Activated CD8-positive, alpha-beta memory T cell treated with anti-CD3 and anti-CD28 coated beads for 24 hours (primary cell): ENCODE measurements around the gene TMEM235.
"Not testable (repeated sequence)": the region's sequence is repeated elsewhere in the genome, so short reads cannot be mapped to it uniquely, and the experiment has no call there.

Experiments
- DNase-seq: peaks from one replicate; pipeline ENCODE4 v3.0.0-alpha.2; 2020

The TMEM235 gene

DNA sequence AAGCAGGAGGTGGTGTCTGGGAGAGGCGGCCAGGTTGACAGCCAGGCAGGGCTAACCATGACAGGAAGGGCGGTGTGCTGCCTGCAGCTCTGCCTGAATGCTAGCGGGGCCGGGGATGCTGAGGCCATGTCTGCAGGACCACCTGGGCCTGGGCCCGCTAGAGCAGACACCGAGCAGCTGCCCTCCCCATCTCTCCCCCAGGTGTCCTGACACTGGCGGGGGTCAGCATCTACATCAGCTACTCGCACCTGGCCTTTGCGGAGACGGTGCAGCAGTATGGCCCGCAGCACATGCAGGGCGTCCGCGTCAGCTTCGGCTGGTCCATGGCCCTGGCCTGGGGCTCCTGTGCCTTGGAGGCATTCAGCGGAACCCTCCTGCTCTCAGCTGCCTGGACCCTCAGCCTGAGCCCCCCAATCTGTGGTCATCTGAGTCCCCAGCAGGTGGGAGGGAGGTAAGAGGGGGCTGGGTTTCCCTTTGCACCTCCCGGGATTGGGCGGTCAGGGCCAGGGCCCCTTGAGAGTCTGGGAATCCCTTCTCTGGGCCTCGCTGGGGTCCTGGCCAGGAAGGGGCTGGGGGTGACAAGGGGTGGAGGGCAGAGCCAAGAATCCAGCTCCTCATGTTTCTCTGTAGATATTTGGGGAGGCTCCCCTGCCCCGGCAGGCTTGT lies 7.5 kb downstream of the TMEM235 start:
- DNase-seq, result no peak

- no peak for DNase-seq
These were observed 8.1 kb downstream of the TMEM235 start for GRCh38 chr17:78239489-78239931.

- no peak for DNase-seq
These were observed 8.7 kb downstream of the TMEM235 start for GRCh38 chr17:78240012-78240655.

DNA sequence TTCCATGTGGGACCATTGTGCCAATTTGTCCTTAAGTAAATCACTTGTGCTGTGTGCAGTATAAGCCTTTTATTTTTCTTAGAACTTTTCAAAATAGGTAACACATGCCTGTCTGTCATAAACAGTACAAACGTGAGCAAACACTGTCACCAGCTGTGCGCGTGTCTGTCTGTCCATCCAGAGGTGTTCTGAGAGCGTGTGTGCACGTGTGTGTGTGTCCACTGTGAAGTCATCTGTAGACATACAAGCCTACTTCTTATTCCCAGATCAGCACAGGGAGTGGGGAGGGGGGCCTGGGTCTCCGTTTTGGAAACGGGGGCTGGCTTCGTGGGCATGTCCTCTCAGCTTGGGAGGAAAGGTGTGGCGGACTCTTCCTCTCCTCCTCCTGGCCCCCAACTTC lies 9.4 kb downstream of the TMEM235 start:
- no peak for DNase-seq

DNA sequence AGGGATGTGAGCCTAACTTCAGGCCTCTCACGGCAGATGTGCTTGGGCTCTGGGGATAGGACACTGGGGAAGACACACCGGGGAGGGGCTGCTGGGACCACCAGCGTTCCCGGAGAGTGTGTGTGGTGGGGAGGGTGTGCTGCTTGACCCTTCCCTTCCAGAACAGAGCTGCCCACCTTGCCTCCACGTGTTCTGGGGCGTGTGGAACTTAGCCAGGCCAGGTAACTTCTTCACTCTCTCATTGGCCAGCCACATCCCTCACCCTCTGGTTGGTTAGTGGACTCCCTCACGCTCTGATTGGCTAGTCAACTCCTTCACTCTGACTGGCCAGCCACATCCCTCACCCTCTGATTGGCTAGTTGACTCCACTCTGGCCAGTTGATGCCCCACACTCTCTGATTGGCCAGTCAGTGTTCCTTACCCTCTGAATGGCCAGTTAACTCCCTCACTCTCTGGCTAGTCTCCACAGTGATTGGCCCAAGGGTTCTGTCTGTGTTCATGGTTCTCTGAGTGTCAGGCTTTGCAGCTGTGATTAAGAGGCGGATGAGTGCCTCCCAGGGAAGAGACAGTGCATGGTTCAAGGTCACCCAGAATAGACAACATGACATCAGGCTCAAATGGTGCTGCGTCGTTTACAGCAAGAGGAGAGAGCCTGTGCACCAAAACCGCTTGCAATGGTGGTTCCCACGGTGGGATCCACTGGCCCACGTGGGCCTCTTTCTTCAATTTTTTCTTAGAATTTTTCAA lies 10.0 kb downstream of the TMEM235 start:
- DNase-seq, result no peak

GRCh38 chr17:78242024-78242742 lies 10.8 kb downstream of the TMEM235 start:
- DNase-seq, result no peak

- no peak for DNase-seq
These were observed 15.9 kb downstream of the TMEM235 start for GRCh38 chr17:78247304-78247703.

GRCh38 chr17:78248051-78248914 lies 16.9 kb downstream of the TMEM235 start:
- no peak for DNase-seq

GRCh38 chr17:78249074-78249817 lies 17.8 kb downstream of the TMEM235 start:
- DNase-seq, result no peak

- DNase-seq, result no peak
These were observed 18.7 kb downstream of the TMEM235 start for GRCh38 chr17:78249818-78250806.

DNA sequence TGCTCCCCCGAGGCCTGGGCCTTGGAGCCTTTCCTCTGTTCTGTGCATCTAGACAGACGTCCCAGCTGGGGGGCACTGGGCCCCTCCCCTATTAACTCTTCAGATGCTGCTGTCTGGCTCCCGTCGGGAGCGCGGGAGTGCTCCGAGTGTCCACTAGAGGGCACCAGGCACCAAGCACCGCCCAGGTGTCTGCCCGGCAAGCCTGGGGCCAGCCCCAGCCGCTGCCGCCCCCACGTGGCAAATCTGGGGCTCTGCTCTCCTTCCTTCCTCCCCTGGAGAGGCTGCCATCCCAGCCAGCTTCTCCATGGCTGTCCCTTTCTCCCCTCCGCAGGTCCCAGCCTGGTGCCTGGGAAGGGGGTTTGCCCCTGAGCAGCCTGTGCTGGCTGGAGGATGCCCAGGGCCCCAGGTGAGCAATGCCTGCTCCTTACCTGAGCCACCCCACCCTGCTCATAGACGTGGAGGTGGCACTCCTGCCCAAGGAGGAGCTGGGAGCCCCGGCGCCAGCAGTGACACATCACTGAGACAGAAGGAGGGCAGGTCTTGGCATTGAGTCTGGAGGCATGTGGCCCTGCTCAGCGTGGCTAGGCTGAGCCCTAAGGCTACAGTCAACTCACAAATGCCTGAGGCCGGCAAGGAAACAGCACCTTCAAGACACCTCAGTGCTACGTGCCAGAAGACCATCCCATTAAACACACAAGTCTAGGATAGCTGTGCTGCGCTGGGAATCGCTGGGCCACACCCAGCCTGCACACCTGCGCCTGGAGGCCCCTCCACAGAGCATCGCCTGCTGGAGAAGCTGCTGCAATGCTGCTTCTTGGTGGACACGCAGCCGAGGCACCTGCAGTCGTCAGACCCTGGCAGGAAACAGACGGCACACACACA lies 19.7 kb downstream of the TMEM235 start:
- peak; percentile 93 for DNase-seq

- no peak for DNase-seq
These were observed 20.3 kb downstream of the TMEM235 start for GRCh38 chr17:78251773-78252103.

DNA sequence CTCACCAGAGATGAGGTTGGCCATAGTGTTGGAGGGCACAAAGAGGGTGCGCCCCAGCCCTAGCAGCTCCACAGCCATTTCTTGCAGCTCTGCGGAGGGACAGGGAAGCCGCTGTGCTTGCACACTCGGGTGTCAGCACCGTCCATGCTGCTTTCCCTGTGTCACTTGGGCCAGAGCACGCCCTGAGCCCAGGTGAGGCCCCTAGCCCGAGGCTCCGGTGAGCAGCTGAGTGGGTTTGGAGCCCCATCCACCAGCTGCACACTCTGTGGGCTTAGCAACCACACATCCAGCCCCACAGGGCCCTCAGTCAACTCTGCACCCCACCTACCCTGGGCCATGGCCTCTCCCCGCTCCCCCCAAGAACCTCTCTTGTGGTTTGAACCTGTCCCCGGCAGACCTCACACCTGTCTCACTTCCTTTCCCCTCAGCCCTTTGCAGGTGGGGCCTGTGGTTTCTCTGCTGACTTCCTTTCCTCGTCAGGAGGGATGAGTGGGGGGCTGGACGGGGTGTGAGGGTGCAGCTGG lies 20.7 kb downstream of the TMEM235 start:
- peak; percentile 76 for DNase-seq

- no peak for DNase-seq
These were observed 21.5 kb downstream of the TMEM235 start for GRCh38 chr17:78252701-78253635.

GRCh38 chr17:78253636-78253945 lies 22.2 kb downstream of the TMEM235 start:
- DNase-seq, result not testable (repeated sequence)

DNA sequence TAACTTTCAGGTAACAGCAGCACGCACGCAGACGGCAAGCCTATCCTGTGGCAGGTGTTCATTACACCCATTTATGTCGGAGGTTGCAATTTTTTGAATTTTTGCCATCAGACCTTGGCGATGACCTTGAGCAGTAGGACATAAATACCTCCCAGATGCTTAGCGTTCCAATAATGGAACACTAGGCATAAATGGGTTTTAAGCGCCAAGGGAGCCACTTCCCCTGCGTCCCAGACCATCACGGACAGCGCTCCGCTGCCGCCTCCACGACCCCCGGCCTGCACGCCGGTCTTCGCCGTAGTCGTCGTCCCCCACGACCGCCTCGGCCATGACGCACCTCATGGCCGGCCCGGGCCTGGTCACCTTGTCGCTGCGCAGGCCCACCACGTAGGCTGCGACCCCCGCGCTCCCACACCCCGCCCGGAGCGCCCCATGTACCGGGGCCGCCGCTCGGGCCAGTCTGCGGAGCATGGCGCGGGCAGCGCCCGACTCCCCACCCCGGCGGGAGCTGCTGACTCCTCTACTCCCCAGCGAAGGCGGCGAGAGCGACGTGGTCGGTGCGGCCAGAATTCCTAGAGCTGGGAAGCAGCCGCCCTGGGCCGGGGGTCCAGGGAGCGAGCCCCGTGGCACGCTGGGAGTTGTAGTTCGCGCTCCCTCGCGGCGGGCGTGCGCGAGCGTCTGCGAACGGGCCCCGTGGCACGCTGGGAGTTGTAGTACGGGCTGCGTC lies 22.7 kb downstream of the TMEM235 start:
- DNase-seq, result peak; percentile 92

DNA sequence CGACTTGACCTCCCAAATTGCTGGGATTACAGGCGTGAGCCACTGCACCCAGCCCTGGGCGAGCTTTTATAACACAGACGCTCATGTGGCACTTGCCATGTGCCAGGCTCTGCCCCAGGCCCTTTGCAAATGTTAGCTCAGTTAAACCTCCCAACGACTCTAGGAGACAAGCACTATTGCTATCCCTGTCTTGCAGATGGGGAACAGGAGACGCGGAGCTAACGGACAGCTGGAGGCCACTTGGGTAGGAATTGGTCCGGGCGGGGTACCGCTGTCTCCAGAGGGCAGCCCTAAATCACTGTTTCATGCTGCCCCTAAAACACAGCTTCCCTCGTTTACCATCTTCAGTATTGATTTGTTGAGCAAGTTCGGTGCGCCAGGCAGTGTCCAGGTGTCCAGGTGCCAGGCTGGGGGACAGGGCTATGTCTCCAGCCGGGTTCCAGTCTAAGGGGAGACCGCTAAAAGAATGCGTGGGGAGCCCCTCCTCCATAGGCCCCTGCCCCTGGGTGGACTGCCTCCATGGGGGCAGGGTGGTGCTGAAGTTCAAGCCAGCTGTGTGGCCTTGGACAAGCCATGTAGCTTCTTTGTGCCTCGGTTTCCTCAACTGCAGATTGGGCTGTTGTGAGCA lies 23.7 kb downstream of the TMEM235 start:
- no peak for DNase-seq
